NCI-H187 treated with DMSO at 0.1 percent for 48 hours (cell line): ENCODE measurements around the gene NAP1L5.

Experiments
- DNase-seq: peaks from one replicate; lab custom pipeline; 2025; lab: John Stamatoyannopoulos, UW

Gene NAP1L5, protein sequence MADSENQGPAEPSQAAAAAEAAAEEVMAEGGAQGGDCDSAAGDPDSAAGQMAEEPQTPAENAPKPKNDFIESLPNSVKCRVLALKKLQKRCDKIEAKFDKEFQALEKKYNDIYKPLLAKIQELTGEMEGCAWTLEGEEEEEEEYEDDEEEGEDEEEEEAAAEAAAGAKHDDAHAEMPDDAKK

DNA sequence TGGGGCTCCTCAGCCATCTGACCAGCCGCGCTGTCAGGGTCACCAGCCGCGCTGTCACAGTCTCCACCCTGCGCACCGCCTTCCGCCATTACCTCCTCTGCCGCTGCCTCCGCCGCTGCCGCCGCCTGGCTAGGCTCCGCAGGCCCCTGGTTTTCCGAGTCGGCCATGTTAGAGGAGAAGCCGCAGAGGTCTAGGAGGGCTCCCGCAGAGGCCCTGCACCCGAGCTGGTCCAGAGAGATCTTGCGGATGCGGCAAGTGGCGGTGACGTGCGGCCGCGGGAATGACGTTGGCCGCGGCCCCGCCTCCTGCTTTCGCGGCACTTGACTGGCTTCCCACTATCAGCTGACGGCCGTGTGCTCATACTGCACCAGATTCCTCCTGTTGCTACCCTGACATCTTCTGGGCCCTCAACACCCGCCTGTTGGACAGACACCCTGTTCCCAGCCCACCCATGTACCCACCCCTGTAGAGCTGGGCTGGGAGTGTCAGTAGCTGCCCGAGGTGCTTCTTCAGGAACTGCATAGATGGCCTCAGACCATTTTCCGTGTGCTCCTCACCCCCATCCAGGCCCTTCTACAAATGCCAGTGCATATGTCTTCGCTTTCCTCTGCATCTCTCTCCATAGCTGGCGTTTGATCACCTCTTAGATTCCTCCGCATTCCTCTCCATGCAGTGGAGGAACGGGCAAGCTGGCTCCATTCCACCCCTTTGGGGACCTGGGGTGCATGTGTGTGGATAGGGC is at the start of gene NAP1L5:
Gene NAP1L5 (minus strand): TSS at position 242 of the 742 bp plus-strand sequence. CDS start 75 bp downstream, at position 167.
- DNase-seq = no peak

DNA sequence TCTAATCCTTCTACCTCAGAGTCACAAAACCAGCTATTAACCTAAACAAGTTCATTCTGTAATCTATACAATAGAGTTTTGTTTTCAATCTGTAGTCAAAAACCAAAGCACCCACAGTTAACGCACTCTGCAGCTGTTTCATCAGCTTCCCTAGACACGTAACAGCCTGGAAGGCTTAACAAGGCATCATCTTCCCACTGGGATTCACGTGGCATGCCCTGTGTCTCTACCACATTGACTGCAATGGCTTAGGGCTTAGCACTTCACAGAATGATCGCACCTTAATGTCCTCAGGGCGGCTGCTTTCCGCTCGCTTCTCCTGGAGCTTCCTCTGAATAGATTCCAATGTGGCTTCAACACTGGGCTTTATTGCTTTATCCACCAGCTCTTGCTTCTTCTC is 49.7 kb upstream of the NAP1L5 start:
- no peak for DNase-seq

DNA sequence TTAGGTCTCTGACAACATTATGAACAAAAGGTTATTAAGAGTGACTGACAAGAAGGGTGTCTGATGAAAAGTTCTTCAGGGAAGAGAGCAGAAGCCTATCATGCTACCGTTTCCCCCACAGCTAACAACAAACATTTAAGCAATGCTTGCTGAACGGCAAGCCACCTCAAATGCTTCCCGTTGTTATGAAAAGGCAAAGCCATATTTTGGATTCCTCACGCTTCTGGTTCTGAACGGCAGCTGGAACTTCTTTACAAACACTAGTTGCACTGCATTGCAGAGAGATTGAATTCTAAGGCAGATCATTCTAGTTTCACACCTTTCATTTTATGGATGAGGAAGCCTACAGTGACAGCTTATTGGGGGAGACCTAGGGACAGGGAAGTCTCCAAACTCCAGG is 48.6 kb upstream of the NAP1L5 start:
- no peak for DNase-seq

DNA sequence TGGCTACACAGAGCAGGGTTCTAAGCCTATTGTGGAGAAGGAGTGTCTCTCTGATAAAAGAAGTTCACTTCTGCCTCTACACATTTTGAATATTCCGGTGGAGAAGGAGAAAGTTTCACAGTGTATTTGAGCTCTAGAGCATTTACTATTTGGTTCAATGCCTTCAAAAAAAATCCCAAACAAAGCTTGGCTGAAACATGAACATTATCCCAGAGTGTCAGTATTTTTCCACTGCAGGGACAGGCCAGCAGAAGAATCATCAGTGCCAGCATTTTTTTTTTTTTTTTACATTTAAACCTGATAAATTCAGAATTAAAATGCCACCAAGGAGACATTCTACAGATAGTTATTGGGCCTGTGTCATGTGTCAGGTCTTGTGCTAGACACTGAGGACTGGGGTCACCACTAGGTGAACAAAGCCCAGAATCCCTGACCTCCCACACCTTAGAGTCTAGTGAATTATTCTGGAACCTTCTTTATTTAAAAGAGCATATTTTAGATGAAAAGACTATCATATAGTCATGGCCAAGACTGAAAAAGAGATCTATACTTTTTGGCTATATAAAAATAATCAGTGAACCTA is 48.0 kb upstream of the NAP1L5 start:
- DNase-seq = no peak

DNA sequence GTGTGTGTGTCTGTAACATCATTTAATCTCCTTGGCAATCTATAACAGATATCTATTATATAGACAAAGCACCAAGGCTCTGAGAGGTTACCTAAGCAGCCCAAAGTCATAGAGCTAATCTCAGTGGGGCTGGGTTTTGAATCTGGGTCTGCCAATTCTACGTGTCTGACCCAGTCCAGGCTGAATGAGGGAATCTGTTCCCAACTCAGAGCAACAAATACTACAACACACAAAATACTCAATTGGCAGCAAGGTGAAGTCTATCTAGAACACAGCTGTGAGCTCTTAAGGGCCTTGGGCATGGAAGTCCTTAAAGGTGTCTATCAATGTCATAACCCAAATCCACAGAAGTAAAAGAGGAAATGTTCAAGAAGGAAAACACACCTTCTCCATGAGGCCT is 47.5 kb upstream of the NAP1L5 start:
- DNase-seq = no peak

DNA sequence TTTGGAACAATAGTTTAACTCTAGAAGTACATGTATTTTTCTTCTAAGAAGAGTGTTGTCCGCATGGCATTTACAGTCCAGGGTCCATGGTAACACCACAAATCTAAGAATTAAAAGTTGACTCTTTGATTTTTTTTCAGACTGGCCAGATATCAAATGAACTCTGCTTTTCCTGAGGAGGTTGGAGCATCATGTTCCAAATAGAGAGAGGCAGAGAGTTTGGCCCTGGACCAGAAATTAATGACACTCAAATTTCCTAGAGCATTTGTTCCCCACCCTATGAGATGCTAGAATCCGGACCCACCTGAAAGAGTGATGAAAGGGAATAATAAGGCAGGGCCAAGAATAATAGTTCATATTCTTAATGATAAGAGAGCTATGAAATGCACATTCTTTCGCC is 47.0 kb upstream of the NAP1L5 start:
- no peak for DNase-seq

DNA sequence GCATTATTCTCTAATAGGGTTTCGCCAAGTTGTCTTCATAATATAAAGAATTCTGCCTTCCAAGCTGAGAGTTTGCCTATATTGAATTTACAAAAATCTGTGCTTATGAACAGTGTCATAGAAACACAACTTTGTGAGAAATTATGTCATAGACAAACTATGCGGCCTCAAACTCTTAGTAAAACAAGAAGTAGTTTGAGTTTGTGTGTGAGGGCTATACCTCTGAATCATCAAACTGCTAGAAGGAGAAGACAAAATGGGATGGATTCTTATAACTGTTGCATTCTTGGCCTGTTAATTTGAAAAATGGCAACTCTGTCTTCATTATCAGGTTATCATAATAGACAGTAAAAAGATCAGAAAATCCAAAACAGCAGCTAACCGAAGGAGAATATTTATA is 46.1 kb upstream of the NAP1L5 start:
- no peak for DNase-seq

DNA sequence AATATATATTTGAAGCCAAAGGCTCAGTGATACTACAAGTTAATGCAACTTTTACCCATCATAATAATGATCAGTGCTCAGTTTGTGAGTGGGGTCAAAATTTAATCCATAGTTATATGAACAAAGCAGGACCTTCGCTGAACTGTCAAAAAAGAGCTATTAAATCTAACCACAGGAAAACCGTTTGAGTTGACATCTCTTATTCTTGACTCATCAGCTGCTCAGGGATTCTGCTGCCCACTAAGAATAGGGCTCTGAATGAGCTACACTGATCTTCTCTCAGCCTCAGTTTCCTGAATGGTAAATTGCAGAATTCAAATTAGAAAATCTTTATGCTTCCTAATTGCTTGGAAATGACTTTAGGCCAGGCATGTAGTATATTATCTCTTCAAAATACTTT is 44.9 kb upstream of the NAP1L5 start:
- DNase-seq = no peak

DNA sequence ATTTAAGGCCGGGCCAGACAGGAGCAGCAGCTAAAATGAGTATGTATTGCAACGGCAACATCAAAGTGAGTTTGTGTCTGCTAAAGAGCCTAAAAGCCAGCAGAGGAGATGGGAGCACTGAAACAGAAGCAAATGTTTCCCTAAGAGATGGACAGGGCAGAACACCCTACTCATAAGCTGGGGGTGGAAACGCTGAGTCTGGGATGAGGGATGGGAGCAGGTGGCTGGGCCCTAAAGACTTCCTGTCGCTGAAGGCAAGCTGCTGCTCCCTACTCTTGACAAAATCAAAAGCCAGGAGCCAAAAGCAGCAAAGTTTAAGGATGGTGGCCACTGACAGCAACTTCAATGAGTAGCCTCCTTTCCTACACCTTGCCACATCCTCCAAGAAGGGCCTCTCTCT is 40.6 kb upstream of the NAP1L5 start:
- DNase-seq = no peak

DNA sequence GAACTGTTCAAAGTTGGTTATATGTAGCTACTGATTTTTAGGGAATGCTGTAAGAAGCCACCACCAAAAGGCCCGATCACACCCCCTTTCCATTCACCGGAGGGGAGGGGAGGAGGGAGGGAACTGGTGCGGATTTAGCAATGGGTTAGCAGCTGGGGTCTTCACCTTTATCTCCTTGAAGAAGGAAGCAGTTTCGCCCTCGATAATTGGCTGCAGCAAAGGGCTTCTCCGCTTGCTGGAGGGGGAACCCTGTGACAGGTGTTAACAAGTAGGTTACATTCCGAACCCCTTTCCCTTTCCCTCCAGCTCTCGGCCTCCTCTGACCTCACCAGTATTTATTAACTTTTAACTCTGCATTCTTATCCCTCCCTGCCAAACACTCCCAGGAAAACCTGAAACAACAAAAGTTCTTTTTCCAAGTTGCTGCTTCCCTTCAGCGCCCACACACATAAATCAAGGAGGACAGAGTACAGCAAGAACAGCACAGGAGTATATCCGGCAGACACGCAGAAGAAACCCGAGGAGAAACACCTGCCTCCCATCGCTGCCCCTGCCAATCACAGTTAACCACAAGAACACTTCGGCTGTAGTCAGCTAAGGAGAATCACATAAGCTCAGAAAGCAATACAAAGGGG is 39.8 kb upstream of the NAP1L5 start:
- peak; percentile 89 for DNase-seq

DNA sequence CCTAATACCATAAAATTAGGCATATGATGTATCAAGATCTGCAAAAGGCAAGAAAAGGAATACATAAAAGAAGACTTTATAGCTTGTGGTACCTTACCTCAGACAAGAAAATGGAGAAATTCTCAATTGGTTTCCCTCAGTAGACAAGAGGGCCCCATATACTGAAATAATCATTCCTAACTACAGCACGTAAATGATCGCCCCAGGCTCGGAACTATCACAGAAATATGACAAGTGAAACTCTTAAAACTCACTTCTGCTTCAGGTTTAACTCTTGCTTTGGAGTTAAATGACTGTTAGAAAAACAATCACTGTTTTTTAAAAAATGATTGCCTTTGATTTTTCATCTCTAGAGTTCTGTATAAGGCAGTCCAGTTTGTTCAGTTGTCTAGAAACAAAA is 38.6 kb upstream of the NAP1L5 start:
- no peak for DNase-seq

DNA sequence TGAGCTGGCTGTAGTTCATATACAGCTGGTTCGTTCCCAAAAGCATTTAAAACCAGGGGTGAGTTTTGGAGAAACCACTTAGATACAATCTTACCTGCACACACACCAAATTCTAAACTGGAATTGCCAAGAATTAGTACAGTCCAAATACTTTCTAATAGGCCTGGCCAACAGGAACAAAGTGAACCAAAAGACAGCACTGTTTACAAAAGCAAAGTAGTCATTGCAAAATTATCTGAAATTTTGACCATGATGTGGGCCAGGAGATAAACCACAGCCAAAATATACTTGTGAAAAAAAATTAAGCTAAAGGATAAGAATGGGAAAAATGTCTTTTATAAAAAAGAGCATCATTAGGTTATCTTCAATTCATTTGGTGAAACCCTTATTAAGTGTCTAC is 37.9 kb upstream of the NAP1L5 start:
- no peak for DNase-seq

DNA sequence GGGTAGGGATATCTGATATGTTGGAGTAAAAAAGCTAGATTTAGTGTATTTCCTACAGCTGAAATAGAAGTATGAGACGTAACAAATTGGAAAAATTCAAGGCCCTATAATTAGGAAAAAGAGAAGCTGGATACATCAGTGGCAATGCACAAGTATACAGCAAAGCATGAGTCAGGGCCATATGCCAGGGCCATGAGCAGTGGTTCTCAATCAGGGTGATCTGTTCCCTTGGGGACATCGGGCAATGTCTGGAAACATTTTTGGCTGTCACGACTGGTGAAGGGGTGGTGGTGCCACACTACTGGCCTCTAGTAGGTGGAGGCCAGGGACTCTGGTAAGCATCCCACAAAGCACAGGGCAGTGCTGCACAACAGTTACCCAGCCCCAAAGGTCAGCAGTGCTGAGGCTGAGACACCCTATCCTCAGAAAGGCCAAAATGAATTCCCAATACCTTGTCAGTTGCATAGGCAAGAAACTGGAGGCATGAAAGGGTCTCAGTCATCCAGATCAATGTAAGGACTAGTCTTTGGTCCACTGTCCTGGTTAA is 36.8 kb upstream of the NAP1L5 start:
- DNase-seq = no peak

DNA sequence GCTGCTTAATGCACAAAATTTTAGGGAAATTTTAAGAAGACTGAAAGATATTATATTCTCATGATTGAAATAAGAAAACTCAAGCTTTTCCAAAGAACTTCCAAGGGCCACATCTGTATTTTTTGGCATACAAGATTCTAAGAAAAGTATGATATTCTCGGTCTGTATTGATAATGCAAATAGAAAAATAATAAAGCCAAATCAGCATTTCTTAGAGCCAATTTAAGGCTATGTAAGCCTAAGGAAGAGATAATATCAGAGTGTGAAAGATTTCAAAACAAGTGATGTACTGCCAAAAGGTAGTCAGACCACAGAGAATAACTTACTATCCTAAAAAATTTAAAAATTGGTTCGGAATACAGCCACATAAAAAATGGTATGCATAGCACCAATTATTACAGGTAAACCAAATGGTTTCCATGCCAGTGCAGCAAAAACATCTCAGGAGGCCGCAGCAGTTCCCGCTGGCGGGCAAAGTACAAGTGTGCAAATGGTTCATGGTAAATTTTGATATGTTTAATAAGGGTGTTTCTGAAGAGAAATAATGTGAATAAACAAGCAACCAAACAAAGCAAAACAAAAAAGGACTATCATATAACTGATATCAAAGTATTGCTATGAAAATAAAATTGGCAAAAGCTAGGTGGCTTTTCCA is 35.2 kb upstream of the NAP1L5 start:
- DNase-seq = no peak

DNA sequence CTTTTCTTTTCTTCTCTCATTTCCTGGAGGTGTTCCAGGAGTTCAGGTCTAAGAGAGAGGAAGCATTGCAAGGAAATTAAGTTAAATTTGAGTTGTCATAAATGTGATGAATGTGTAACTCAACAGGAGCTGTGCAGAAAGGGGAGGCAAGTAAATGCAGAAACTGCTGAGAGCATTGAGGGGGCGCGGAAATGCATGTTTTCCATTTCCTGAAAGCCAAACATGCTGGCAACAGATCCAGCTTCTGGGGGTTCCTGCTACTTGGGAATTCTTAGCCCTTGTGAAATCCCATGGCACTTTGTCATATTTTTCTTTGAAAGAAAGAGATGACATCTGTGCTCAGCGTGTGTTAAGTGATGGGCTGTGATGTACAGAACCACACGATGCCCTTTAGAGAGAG is 33.8 kb upstream of the NAP1L5 start:
- no peak for DNase-seq

DNA sequence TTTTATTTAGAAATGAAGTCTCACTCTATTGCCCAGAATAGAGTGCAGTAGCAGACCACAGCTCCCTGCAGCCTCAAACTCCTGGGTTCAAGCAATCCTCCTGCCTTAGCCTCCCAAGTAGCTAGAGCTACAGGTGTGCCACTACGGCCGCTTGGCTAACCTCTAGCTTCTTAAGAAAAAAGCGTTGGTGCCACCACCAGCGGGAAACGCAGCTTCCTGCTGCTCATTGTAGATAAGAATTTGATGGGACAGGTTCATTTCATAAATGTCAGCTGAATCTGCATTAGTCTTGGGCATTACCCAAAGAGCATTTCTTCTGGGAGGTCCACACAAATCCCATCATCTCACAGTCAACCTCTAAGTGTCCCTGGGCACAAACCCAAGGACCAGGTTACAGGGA is 33.2 kb upstream of the NAP1L5 start:
- no peak for DNase-seq

DNA sequence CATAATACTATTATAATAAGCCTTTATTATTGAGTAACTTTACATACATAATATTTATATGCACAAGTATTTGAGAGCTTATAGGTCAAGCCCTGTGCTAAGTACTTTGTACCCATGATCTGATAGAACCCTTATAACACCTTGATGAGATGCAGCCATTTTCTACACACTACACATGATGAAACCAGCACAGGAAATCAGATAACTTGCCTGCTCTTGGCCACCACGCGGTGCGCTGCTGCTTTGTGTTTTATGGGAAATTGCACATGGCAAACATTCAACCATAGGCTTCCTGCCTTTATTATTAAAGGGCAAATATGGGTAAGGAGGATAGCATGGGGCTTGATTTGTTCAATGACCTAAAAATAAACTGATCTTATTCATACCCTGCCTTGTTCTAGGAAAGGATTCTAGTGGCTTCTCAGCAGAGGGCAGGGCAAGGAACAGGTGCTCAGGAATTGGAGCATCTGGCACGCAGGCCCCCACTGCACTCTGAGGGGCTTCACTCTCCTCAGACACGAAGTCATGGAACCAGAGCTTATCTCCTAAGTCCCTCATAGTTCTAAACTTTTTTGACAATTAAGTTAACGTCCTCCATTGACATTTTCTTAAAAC is 31.6 kb upstream of the NAP1L5 start:
- DNase-seq = no peak

DNA sequence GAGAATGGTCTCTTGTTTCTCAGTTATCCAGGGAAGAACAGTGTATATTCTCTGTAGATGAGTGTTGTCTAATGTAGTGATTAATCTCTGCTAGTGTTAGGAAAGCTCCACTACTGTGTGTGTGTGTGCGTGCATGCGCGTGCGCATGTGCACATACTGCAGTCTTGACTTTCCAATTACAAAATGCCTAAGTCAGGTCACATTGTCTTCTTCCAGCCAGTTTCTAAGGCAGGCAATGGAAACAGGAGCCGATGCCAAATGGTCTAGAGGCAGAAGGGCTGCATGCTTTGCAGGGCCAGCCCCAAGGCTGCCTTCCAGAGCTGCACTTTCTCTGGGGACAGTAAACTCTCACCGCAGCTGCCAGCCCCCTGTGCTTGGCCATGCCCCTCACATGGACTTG is 30.5 kb upstream of the NAP1L5 start:
- DNase-seq = no peak

DNA sequence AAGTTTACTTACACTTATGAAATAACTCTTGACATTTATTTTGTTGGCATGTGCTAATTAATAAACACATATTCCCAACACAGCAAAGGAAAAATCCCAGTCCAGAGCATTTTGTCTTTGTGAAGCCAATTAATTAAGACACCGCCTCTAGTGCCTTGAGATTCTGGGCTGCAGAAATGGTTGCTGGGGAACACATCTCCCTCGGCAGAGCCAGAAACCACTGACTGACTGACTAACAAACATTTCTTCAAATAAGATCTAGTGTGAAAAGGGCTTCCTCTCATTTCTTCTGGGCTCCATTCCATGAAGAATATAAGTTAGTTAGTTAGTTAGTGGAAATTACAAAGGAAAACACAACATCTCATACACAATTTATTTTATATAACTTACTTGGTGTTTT is 28.4 kb upstream of the NAP1L5 start:
- DNase-seq = no peak

DNA sequence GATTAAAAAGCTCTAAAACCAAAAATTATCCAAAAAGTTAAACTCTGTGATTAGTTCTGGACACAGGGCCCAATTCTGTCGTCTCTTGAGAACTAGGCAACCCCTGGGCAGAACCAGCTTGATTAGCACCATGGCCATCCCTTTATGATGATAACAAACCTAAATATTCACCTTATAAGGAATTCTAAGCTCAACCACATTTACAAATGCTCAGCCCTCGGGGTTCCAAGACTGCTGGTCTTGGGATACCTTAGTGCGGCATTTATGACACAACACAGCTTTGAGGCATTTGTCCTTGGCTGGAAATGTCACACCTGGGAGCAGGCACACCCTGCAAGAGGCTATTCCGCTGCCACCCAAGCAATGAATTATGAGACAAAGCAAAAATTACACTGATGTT is 27.5 kb upstream of the NAP1L5 start:
- DNase-seq = no peak

DNA sequence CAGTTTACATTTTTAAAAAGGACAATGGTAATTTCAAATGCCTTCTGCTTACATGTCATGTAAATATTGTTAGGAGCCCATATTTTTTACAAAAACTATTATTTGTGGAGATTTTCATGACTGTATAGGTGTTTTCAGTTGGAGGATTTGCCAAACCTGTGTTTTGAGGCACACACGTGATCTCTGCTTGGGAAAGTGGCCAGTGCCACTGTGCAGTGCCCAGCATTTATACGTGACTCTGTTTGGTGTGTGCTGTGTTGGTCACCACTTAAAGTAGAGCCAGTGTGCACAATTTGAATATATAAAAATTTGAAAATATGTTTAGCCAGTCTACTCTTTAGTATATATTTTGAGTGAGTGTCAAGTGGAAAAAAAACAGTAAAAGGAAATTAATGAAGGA is 26.8 kb upstream of the NAP1L5 start:
- DNase-seq = no peak

DNA sequence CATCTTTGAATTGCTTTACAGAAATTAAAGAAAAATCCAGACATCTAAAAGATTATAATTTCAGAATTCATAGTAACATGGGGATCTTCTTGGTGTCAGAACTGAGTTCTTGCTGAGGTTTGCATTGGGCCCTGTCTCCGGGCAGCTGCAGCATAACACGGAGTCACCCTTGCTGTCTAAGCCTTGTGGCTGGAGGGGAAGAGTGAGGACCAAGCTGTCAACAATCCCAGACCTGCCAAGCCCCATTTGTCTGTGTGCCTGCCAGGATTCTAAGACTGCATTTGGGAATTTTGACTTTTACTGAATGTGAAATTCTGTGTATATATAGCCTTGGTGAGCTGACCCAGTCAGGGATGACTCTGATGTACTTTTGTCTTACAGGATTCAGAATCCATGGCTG is 25.2 kb upstream of the NAP1L5 start:
- DNase-seq = no peak
